ENCODE results near the gene SMIM5.

DNA sequence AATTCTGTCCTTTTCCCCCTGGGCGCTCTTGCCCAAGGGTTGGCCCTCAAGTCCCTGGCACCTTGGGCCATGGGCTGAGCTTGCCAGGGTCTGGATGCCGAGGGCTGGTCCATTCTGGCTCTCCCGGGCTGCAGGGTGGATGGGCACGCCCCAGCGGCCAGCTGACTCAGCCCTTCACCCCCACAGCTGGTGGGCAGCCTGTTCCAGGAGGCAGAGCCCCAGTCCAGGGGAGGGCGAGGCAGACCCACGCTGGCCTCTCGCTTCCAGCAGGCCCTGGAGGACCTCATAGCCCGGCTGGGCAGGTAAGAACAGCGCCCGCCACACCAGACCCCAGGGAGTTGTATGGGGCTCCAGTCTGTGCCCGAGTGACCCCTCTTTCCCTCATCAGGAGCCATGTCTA lies 30.6 kb upstream of the SMIM5 start:
- no peak for TF ChIP-seq ZBTB7A (IDR thresholded peaks at IDR 0.05; ENCODE audit: borderline replicate concordance, control insufficient read depth, low read depth, low read length)
- no peak for TF ChIP-seq RCOR1 (IDR thresholded peaks at IDR 0.05; ENCODE audit: borderline replicate concordance in 1 of 2, low read depth in 2 of 2, low read length in 2 of 2)
- TF ChIP-seq, protein P1, sequence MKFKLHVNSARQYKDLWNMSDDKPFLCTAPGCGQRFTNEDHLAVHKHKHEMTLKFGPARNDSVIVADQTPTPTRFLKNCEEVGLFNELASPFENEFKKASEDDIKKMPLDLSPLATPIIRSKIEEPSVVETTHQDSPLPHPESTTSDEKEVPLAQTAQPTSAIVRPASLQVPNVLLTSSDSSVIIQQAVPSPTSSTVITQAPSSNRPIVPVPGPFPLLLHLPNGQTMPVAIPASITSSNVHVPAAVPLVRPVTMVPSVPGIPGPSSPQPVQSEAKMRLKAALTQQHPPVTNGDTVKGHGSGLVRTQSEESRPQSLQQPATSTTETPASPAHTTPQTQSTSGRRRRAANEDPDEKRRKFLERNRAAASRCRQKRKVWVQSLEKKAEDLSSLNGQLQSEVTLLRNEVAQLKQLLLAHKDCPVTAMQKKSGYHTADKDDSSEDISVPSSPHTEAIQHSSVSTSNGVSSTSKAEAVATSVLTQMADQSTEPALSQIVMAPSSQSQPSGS (CRISPR knock-in tag; IDR thresholded peaks at IDR 0.05): no peak
- TF ChIP-seq, protein P2, sequence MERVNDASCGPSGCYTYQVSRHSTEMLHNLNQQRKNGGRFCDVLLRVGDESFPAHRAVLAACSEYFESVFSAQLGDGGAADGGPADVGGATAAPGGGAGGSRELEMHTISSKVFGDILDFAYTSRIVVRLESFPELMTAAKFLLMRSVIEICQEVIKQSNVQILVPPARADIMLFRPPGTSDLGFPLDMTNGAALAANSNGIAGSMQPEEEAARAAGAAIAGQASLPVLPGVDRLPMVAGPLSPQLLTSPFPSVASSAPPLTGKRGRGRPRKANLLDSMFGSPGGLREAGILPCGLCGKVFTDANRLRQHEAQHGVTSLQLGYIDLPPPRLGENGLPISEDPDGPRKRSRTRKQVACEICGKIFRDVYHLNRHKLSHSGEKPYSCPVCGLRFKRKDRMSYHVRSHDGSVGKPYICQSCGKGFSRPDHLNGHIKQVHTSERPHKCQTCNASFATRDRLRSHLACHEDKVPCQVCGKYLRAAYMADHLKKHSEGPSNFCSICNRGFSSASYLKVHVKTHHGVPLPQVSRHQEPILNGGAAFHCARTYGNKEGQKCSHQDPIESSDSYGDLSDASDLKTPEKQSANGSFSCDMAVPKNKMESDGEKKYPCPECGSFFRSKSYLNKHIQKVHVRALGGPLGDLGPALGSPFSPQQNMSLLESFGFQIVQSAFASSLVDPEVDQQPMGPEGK (CRISPR knock-in tag; IDR thresholded peaks at IDR 0.05; ENCODE audit: borderline replicate concordance): no peak
- TF ChIP-seq POLR2A (conservative IDR thresholded peaks at IDR 0.05): no peak
- TF ChIP-seq, protein P3, sequence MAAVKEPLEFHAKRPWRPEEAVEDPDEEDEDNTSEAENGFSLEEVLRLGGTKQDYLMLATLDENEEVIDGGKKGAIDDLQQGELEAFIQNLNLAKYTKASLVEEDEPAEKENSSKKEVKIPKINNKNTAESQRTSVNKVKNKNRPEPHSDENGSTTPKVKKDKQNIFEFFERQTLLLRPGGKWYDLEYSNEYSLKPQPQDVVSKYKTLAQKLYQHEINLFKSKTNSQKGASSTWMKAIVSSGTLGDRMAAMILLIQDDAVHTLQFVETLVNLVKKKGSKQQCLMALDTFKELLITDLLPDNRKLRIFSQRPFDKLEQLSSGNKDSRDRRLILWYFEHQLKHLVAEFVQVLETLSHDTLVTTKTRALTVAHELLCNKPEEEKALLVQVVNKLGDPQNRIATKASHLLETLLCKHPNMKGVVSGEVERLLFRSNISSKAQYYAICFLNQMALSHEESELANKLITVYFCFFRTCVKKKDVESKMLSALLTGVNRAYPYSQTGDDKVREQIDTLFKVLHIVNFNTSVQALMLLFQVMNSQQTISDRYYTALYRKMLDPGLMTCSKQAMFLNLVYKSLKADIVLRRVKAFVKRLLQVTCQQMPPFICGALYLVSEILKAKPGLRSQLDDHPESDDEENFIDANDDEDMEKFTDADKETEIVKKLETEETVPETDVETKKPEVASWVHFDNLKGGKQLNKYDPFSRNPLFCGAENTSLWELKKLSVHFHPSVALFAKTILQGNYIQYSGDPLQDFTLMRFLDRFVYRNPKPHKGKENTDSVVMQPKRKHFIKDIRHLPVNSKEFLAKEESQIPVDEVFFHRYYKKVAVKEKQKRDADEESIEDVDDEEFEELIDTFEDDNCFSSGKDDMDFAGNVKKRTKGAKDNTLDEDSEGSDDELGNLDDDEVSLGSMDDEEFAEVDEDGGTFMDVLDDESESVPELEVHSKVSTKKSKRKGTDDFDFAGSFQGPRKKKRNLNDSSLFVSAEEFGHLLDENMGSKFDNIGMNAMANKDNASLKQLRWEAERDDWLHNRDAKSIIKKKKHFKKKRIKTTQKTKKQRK (IDR thresholded peaks at IDR 0.05; ENCODE audit: borderline replicate concordance, low read depth, low read length): no peak
- TF ChIP-seq ZNF830 (CRISPR knock-in tag; IDR thresholded peaks at IDR 0.05): no peak
- no peak for TF ChIP-seq GATAD2B (IDR thresholded peaks at IDR 0.05; ENCODE audit: borderline replicate concordance)
- TF ChIP-seq, protein P4, sequence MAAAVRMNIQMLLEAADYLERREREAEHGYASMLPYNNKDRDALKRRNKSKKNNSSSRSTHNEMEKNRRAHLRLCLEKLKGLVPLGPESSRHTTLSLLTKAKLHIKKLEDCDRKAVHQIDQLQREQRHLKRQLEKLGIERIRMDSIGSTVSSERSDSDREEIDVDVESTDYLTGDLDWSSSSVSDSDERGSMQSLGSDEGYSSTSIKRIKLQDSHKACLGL (CRISPR knock-in tag; IDR thresholded peaks at IDR 0.05; ENCODE audit: borderline replicate concordance, poor library complexity, severe bottlenecking): no peak
- no peak for TF ChIP-seq ZFX (CRISPR knock-in tag; IDR thresholded peaks at IDR 0.05)
- TF ChIP-seq, protein P5, sequence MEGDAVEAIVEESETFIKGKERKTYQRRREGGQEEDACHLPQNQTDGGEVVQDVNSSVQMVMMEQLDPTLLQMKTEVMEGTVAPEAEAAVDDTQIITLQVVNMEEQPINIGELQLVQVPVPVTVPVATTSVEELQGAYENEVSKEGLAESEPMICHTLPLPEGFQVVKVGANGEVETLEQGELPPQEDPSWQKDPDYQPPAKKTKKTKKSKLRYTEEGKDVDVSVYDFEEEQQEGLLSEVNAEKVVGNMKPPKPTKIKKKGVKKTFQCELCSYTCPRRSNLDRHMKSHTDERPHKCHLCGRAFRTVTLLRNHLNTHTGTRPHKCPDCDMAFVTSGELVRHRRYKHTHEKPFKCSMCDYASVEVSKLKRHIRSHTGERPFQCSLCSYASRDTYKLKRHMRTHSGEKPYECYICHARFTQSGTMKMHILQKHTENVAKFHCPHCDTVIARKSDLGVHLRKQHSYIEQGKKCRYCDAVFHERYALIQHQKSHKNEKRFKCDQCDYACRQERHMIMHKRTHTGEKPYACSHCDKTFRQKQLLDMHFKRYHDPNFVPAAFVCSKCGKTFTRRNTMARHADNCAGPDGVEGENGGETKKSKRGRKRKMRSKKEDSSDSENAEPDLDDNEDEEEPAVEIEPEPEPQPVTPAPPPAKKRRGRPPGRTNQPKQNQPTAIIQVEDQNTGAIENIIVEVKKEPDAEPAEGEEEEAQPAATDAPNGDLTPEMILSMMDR (IDR thresholded peaks at IDR 0.05 in 2 of 3, conservative IDR thresholded peaks at IDR 0.05 in 1 of 3; ENCODE audit: insufficient read depth in 2 of 3, low read depth in 1 of 3, low read length in 3 of 3): no peak
- no peak for TF ChIP-seq ZNF146 (CRISPR knock-in tag; IDR thresholded peaks at IDR 0.05; ENCODE audit: unreplicated experiment)
- TF ChIP-seq DNMT1 (IDR thresholded peaks at IDR 0.05): no peak
